MG63 (cell line): ENCODE results near the gene ATP5ME. TPM values are rescaled to one million over a fixed set of nuclear protein-coding genes. Genes with fewer than 3 reads are reported as not detected.

Source experiments
- DNase-seq: peaks from one replicate; pipeline ENCODE4 v3.0.0-alpha.2; 2020
- H3K27me3 ChIP-seq: fragments of 250-450 bp; sonication (Bioruptor Pico); 2 replicates; pipeline ENCODE4 v1.5.1; 2020; ENCODE audit warnings: mild to moderate bottlenecking, moderate library complexity
- H3K36me3 ChIP-seq: fragments of 250-450 bp; sonication (Bioruptor Pico); 2 replicates; pipeline ENCODE4 v1.5.1; 2020; ENCODE audit warnings: mild to moderate bottlenecking, moderate library complexity
- H3K4me3 ChIP-seq: fragments of 250-450 bp; sonication (Bioruptor Pico); 2 replicates; pipeline ENCODE4 v1.5.1; 2020; ENCODE audit warnings: mild to moderate bottlenecking, moderate library complexity
- H3K9me3 ChIP-seq: fragments of 250-450 bp; sonication (Bioruptor Pico); 2 replicates; pipeline ENCODE4 v1.5.1; 2020; ENCODE audit warnings: mild to moderate bottlenecking, moderate library complexity
- total RNA-seq: library from RNA; depleted of rRNA; stranded (reverse); fragments of >200 nt; shearing (Covaris generic); gene quantifications from 2 replicates; pipeline ENCODE4 v1.2.3, GENCODE V29; 2014; ENCODE audit warnings: low replicate concordance

ATP5ME gene
- total RNA-seq, 1 experiment from 2014 or later: 183 TPM

DNA sequence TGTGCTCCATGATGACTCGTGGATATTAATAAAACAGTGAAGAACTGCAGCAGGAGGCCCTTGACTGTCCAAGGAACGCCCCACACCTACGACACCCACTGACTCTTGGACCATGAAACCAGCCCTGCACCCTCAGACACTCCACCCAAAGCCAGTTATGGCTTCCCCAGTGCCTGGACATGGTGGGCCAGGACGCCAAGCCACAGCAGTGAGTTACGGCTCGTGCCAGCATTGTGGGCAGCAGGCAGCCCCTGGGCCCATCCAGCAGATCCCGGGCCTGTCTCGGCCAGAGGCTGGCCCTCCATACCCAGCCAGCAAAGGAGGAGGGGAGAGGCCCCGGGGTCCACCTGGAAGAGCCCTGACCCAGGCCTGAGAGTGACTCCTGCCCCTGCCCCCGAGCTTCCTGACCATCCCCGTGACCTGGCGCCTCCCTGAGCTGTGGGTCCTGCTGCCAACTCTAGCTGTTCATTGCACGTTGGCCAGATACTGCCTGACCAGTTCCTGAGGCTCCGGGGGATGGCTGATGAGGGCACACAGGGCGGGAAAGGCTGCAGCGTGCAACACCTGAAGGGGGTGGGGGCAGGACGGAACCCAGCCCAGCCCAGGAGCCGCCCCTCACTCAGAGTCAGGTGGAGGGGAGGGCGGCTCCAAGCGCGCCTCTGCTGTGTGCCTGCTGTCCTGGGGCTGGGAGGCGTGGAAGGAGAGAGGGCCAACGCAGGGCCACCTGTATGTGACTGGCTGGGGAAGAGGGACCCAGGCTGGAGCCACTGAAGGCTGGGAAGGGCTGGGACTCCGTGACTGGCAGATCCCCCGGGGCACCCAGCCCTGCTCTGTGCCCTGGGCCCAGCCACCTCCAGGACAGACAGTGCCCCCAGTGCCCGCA lies 14.1 kb upstream of the ATP5ME start:
- H3K9me3 ChIP-seq: no peaks in the 10 kb centered on the region
- no peak overlapping the region for H3K4me3 ChIP-seq

DNA sequence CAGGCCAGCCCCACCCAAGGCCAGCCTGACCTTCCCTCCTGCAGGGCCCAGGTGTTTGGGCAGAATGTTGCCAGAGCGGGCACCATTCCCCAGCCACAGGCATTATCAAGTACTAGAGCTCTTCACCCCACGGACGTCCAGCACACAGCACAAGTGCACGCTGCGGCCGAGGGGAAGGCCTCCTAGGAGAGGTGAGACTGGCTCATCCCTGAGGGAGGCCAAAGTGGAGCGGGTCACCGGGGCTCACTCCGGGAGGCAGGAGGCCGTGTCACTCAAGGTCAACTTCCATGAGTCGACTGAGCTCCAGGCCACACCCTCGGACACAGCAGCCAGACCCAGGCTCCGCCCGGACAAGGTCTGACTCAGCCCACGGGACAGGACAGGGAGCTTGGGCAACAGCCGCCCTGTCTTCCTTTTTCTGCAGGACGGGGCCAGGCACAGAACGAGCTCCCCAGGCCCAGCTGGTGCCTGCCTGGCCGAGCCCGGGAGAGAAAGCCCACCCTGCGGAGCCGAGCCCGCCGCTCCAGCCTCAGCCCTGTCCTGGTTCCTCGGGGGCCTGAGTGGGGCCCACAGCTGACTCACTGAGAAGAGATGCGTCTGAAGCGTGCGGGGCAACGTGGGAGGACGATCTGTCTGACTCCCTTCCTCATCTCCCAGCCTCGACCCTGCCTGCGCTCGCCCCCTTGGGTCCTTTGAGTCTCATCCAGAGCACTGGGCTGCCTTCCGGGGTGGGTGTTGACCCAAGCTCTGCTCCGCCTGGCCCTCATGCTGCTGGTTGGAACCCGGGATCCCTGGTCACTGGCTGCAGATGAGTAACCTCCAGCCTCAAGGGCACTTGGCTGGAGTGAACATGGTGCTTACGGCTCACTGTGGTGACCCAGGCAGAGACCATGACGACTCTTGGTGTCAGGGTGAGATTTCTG lies 13.2 kb upstream of the ATP5ME start:
- no peaks in the 10 kb centered on the region for H3K36me3 ChIP-seq
- no peaks in the 10 kb centered on the region for H3K27me3 ChIP-seq
- H3K9me3 ChIP-seq: no peaks in the 10 kb centered on the region
- no peak overlapping the region for H3K4me3 ChIP-seq
- DNase-seq: peak; percentile 91

More for the DNA sequence above, 14.1 kb upstream of the ATP5ME start:
- DNase-seq: peak; percentile 48
- Histone ChIP-seq H3K27me3 (no peaks in the 10 kb centered on the region), H3K36me3 (no peaks in the 10 kb centered on the region)

DNA sequence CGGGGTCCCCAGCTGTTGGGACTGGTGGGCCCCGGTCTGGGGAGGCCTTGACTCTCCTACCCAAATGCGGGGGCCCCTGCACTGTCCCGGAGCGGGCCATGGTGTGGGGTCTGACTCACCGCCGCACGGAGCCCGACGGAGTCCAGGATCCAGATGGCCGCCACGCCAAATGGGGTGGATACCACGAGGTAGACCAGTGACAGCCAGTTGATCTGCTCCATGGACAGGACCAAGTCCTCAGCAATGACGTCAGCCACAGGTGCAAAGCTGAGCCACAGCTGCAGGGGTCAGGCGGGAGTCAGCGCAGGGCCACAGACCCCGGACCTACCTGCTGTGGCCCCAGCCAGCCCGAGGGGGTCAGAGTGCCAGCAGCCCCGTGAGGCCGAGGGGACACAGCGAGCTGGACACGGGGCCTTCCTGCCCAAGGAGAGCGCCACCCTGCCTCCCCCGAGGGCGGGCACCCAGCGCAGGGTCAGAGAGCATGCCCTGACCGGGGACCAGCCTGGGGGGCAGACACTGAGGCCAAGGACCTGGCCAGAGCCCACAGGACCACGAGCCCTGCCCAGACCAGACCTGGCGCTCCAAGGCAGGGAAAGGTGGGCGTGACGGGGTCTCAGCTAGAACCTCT lies 12.5 kb upstream of the ATP5ME start:
- Histone ChIP-seq H3K36me3 (no peaks in the 10 kb centered on the region), H3K4me3 (no peak overlapping the region), H3K9me3 (no peaks in the 10 kb centered on the region), H3K27me3 (no peaks in the 10 kb centered on the region)
- no peak for DNase-seq

DNA sequence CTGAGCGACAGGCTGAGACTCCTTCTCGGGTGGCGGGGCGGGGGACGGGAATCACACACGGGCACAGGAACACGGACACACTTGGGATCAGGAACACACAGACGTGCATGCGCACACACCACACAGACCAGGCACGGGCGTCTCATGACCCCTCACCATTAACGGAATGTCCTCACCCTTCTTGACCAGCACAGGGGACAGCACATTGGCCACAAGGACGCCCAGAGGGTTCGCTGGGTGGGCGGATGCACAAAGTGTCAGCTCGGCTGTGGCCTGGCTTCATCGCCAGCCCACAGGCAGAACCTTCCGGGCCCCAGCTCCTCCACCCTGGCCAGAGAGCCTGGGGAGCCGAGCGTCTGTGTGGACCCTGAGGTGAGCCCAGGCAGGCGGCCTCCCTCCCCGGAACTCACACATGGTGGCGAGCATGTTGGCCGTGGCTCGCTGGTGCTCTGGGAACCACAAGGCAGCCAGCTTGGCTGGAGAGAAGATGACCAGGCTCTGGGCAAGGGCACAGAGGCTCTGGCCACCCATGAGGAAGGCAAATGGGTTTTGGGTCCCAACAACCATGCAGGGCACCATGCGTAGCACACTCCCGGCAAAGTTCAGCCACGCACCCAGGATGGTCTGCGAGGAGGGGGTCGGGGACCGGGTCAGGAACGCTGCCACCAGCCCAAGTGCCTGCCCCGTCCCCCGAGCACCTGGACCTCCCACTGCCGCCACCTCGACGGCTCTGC lies 11.8 kb upstream of the ATP5ME start:
- H3K9me3 ChIP-seq: no peaks in the 10 kb centered on the region
- DNase-seq: no peak
- no peak overlapping the region for H3K4me3 ChIP-seq
- H3K36me3 ChIP-seq: no peaks in the 10 kb centered on the region
- H3K27me3 ChIP-seq: no peaks in the 10 kb centered on the region

DNA sequence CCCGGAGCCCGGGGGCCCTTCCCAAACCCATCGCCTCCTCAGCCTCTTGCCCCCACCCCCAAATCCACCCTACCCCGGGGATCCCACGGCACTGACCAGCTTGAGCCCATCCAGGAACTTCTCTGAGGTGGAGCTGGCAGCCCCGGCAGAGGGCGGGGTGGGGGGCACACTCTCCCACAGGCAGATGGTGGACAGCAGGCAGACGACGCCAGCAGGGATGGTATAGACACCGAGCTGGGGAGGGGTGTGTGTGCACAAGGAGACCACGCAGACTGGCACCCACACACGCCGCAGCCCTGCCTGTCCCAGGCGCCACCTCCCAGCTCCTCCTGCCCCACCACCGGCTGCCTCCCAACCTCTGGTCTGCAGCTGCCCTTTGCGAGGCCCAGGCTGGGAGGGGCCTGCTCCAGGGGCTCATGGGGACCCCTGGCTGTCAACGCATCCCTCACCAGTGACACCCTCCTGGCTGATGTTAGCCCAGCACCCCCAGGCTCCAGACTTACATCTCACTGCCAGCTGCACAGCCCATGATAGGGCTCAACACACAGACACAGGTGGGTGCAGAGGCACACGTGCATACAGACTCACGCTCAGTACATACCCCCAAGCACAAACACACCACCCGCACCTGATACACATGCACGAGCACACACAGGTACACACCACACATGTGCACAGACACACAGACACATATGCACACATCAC lies 10.7 kb upstream of the ATP5ME start:
- no peak for DNase-seq
- no peak overlapping the region for H3K4me3 ChIP-seq

DNA sequence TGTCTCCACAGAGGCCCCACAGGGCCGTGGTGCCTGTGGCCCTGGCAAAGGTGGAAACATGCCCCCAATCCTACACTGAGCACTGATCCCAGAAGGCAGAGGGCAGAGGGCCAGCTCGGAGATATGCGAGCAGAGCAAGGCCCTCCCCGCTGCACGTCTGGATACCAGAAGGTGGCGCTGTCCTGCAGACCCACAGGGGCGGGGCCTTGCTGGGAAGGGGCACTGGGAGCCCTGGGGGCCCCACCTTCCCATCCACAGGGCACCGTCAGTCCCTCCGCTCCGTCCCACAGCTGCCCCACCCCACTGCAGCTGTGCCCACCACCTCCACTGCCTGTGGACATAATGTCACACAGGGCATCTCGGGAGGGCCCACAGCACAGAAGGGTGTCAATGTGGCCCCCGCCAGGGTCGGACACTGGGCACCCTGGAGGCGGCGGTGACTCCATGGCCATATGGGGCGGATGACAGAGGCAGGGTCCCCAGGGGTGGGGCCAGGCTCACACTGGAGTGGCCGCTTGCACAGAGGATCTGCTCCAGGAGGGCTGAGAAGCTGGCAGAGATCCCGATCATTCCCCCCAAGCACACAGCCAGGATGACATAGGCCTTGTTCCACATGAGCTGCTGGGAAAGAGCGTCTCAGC lies 10.0 kb upstream of the ATP5ME start:
- no peaks in the 10 kb centered on the region for H3K9me3 ChIP-seq
- H3K36me3 ChIP-seq: no peaks in the 10 kb centered on the region
- no peak overlapping the region for H3K4me3 ChIP-seq
- DNase-seq: peak; percentile 52
- no peaks in the 10 kb centered on the region for H3K27me3 ChIP-seq

More for the DNA sequence above, 10.7 kb upstream of the ATP5ME start:
- Histone ChIP-seq H3K27me3 (no peaks in the 10 kb centered on the region), H3K36me3 (no peaks in the 10 kb centered on the region), H3K9me3 (no peaks in the 10 kb centered on the region)

DNA sequence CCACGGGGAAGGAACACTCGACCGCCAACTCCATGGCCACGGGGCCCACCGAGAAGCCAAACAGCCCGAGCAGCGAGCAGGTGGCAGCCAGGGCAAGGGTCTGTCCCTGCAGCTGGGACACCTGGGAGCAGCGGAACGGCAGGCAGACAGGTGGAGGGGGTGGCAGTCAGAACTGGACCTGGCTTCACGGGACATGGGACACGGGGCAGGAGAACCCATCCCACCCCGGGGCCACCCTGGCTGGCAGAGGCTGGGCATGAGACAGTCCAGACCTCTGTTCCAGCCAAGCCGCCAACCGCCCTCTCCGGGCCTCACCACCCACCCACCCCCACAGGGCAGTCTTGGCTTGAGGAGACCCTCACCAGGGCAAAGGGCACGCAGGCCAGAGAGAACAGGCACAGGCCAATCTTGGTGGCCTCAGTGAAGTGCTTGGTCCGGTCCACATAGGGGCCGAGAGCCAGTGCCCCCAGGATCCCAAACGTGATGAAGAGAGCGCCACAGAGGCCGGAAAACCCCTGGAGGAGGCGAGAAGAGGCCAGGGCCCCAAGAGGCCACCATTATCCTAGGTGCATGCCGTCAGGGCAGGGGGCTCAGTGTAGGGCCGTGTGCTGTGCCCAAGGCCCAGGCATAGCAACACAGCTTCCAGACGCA lies 9.3 kb upstream of the ATP5ME start:
- DNase-seq: no peak
- no peak overlapping the region for H3K4me3 ChIP-seq
- H3K36me3 ChIP-seq: no peaks in the 10 kb centered on the region
- no peaks in the 10 kb centered on the region for H3K9me3 ChIP-seq
- no peaks in the 10 kb centered on the region for H3K27me3 ChIP-seq

DNA sequence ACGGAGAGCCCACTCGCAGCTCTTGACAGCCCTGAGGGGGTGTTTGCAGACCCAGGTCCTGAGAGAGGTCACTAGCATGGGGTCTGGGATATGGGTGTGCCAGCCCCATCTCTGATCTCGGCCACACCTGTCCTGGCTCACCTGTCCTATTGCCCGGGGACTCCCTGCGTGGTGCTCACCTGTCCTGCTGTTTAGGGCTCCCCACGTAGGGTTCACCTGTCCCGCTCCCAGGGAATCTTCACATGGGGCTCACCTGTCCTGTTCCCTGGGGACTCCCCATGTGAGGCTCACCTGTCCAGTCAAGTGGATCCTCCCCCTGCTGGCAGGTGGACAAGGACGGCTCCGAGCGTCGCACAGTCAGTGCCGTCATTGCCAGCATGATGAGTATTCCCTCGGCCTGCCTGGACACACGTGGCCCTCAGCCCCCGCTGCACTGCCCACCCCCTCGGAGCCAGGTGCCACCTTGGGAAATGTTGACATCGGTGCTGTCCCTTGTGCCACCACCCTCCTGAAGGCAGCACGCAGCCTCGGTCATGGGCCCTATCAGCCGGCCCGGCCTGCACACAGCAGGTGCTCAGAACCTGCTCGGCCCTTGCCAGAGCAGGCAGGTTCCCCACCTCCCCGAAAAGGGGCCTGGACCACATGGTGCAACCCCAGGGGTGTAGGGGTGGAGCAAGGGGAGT lies 8.6 kb upstream of the ATP5ME start:
- H3K36me3 ChIP-seq: no peaks in the 10 kb centered on the region
- no peak overlapping the region for H3K4me3 ChIP-seq
- H3K9me3 ChIP-seq: no peaks in the 10 kb centered on the region
- no peak for DNase-seq
- no peaks in the 10 kb centered on the region for H3K27me3 ChIP-seq

DNA sequence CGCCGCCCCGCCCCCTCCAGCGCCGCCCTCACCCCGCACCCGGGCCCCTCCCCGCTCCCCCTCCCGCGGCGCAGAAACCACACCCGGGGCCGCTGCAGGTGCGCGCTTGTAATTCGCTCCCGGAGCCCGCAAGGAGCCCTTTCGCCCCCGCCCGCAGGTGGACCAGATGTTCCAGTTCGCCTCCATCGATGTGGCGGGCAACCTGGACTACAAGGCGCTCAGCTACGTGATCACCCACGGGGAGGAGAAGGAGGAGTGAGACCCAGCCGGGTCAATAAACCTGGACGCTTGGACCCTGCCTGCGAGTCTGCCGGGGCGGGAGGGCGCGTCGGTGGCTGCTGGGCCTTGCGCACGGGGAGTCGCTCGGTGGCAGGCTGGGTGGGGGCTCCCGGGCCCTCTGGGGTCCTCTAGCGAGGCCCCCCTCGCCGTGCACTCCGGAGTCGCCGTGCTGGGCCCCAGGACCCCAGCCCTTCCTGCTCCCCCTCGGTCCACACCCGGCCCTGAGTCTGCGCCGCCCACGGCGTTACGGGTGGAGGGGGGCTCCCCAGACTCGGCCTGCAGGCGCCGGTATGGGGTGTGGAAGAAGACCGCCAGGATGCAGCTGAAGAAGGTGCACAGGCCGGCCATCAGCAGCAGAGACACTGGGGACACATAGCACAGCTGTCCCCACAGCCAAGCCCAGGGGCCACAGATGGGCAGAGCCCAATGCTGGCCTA lies 7.8 kb upstream of the ATP5ME start:
- Histone ChIP-seq H3K36me3 (no peaks in the 10 kb centered on the region), H3K27me3 (no peaks in the 10 kb centered on the region), H3K9me3 (no peaks in the 10 kb centered on the region), H3K4me3 (no peak overlapping the region)
- no peak for DNase-seq

DNA sequence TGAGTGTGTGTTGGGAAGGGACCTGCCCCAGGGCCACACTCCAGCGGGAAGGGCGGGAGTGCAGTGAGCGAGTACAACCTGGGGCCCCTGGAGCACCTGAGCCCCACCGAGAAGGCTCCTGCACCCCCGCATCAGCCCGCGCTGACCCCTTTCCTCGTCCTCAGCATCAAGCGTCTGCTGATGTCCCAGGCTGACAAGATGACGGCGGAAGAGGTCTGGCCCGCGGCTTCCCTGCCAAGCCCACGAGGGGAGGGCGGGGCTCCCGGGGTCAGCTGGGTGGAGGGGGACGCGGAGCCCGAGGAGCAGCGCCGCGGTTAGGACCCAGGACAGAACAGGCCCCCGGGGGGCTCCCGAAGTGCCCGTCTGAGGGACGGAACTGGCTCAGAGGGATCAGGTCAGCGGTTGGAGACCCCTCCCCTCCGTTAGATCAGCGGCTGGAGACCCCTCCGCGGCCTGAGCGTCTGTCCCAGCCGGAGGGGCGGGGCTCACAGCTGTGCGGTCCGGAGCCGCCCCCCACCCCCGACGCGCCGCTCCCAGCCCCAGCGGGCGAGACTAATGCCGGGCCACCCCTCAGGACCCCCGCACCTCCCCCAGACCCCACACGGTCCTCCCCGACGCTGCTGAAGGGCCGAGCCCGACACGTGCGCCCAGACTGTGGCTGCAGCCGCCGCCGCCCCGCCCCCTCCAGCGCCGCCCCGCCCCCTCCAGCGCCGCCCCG lies 7.0 kb upstream of the ATP5ME start:
- no peak for DNase-seq
- H3K36me3 ChIP-seq: no peaks in the 10 kb centered on the region
- H3K9me3 ChIP-seq: no peaks in the 10 kb centered on the region
- no peaks in the 10 kb centered on the region for H3K27me3 ChIP-seq
- peak overlapping the region; percentile 24 for H3K4me3 ChIP-seq

DNA sequence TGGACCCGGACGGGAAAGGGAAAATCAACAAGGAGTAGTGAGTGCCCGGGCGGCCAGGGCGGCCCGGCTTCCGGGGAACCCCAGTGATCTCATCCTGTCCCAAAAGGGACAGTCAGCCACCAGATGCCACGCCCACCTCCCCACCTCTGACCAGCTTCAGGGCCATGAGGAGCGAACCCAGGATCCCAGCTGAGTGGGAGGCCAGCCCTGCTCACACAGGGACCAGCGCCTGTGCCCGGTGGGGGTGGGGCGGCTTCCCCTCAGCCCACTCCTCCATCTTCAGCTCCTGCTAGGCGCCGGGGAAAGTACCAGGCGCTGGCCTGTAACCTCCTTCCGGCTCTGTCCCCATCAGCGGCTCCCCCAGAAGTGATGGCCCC lies 6.5 kb upstream of the ATP5ME start:
- DNase-seq: no peak
- no peaks in the 10 kb centered on the region for H3K36me3 ChIP-seq
- H3K27me3 ChIP-seq: no peaks in the 10 kb centered on the region
- no peak overlapping the region for H3K4me3 ChIP-seq
- H3K9me3 ChIP-seq: no peaks in the 10 kb centered on the region

DNA sequence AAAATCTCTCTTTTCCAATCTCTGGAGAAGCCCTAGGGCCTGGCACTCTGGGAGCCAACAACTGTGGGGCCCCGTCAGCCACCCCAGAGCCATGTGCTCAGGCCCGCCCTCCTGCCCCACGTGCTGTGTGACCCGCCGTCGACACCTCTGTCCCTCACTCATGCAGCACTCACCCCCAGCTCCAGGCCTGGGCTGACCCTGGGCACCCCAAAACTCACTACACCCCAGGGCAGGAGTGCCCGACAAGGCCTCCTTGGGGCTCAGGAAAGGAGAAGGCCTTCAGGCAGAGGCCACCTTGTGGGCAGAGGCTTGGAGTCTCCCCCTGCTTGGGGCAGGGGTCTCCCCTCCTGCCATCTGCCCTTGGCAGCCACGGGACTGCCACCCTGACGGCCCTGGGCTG lies 6.0 kb upstream of the ATP5ME start:
- Histone ChIP-seq H3K9me3 (no peaks in the 10 kb centered on the region), H3K27me3 (no peaks in the 10 kb centered on the region), H3K36me3 (no peaks in the 10 kb centered on the region), H3K4me3 (no peak overlapping the region)
- DNase-seq: no peak

DNA sequence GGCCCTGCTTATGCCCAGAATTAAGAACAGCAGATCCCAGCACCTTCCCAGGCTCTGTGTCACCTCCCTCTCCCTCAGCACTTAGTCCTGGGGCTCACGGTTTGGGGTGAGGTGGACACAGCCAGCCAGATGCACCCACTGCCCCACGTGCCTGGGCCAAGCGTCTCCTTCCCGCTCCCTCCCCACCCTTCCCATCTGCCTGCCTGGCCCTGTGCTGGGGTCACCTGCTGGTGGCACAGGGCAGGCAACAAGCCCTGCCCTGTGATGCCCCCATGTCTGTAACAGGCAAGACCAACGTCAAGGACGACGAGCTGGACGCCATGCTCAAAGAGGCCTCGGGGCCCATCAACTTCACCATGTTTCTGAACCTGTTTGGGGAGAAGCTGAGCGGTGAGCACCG lies 5.6 kb upstream of the ATP5ME start:
- H3K4me3 ChIP-seq: no peak overlapping the region
- H3K9me3 ChIP-seq: no peaks in the 10 kb centered on the region
- H3K27me3 ChIP-seq: no peaks in the 10 kb centered on the region
- no peak for DNase-seq
- H3K36me3 ChIP-seq: no peaks in the 10 kb centered on the region

DNA sequence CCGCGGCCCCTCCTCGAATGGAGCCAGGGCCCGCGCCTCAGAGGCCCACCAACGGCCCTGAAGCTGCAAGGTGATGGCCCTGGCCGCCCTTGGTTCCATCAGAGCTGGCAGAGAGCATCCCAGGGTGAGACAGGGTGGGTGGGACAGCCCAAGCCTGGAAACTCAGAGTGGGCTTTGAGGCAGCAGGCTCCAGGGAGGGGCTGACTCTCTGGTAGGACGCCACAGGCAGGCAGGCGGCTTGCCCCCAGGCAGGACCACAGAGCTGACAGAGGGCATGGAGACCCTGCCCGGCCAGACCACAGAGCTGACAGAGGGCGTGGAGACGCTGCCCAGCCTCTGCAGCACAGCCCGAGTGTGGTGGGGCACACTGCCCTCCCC lies 5.0 kb upstream of the ATP5ME start:
- no peak for DNase-seq
- Histone ChIP-seq H3K27me3 (no peaks in the 10 kb centered on the region), H3K9me3 (no peaks in the 10 kb centered on the region), H3K4me3 (no peak overlapping the region), H3K36me3 (no peaks in the 10 kb centered on the region)
